ENCODE measurements around the gene ENAH.
A peak's percentile ranks its signal among the peaks of the same experiment; 100 is the strongest.
"Not testable (repeated sequence)": the region's sequence is repeated elsewhere in the genome, so short reads cannot be mapped to it uniquely, and the experiment has no call there.

The ENAH gene

GRCh38 chr1:225532240-225532944 is 120.5 kb downstream of the ENAH start:
- DNase-seq, result no peak

GRCh38 chr1:225529726-225530125 is 123.2 kb downstream of the ENAH start:
- DNase-seq, result no peak

- no peak for DNase-seq
These were observed 125.3 kb downstream of the ENAH start for GRCh38 chr1:225527575-225527974.

DNA sequence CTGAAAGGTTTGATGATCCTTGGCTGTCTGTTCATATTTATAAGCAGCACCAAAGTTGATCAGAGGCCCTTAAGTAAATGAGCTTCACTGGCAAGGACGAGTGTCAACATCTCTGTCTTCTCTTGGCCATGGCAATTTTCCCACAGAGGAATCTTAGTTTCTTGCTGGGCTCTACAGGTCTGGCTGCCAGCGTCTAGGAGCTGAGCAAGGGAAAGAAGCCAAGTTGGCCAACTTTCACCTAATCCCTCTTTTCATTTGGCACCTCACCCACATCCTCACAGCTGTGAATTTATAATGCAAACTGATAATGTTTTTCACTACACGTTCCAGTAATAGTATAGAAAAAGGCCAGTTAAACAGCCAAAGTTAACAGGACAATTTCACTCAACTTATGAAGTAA is 126.0 kb downstream of the ENAH start:
- peak in 3 of 56 donors; percentile 7 to 40 (median 14) for DNase-seq

GRCh38 chr1:225525377-225525776 is 127.5 kb downstream of the ENAH start:
- no peak for DNase-seq

DNA sequence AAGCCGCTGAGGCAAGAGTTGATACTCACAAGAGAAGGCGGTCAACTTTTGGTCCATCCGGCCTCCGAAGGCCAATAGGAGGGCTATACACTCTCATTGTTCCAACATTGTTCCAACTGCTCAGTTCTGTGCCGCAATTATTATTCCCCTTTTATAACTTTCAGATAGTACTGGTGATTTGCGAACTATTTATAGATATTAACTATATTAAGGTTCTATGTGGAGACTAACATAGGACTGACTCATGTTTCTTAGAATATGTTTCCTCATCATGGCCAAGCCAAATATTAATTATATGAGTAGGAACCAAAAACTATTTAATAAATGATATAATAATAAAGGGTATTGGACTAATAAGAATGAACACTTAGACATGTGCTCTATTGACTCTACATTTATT is 128.4 kb downstream of the ENAH start:
- no peak for DNase-seq

DNA sequence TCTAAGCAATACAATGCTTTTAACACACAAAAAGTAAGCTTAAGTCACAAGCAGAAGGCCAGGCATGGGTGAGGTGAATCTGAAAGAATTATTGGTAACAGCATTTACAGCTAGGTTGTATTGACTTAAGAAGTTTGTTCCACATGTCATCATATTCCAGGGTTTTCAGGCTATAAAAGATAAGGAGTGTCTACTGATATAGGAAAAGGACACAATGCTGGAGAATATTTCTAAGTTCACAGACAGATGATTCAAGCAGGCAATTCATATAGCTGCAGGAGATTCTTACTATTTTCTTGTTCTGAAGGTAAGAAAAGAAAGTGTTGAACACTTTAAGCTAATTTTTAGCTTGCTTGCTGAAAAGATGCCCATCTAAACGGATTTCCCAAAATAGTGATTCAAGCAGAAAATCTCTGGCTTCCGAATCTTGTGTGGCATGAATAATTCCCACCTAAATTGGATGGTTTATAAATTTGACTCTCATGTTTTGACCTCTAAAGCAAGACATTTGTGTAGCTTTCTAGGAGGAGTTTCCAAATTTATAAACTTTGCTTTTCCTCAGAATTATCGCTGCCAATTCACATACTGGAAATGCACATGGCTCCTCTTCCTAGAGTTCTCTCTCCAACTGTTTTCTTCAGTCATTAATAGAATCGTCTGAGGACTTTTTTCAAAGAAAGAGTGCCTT is 129.5 kb downstream of the ENAH start:
- no peak for DNase-seq

GRCh38 chr1:225522588-225523262 is 130.2 kb downstream of the ENAH start:
- no peak for DNase-seq

DNA sequence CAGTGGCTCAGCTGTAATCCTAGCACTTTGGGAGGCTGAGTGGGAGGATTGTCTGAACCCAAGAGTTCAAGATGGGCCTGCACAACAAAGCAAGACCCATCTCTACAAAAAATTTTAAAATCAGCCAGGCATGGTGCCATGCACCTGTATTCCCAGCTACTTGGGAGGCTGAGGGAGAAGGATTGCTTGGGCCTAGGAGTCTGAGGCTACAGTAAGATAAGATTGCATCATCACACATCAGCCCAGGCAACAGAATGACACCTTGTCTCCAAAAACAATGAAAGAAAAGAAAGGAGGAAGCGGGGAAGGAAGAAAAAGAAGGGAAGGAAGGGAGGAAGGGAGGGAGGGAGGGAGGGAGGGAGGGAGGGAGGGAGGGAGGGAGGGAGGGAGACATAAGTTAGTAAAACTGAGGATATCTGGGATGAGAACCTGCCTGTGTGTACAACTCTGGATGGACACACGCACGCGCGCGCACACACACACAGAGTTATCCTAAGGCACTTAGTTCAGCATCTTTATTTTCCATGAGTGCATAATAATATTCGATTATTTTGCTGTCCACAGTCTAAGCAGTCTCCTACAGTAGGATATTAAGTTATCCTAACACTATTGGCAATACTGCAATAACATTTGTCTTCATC is 132.2 kb downstream of the ENAH start:
- DNase-seq, result no peak

DNA sequence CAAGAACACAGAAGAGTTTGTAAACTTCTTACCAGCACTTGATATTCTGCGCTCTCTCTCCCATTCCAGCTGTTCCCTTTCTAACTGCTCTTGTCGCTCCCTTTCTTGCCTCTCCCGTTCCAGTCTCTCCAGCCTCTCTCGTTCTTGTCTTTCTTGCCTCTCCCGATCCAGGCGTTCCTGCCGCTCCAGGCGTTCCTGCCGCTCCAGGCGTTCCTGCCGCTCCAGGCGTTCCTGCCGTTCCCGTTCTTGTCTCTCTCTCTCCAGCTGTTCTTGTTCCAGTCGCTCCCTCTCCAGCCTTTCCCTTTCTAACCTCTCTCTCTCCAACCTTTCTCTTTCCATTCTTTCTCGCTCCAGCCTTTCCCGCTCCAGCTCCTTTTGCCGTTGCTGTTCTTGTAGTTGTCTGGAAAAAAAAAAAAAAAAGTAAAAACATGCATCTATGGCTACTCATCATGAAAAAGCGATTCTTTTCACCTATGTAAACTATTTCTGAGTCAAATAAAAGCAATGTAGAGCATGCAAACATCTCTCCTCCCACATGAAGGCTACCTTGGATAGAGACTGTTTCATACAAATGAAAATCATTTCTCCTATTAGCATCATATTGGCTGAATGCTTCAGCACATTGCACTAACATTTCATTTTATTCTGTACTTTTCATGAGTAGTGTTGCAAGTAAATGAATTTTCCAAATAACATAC is 133.6 kb downstream of the ENAH start:
- peak in 5 of 56 donors; percentile 13 to 30 (median 20) for DNase-seq

GRCh38 chr1:225517697-225518096 is 135.2 kb downstream of the ENAH start:
- DNase-seq, result peak in 5 of 56 donors; percentile 8 to 53 (median 14)

- DNase-seq, result peak in 2 of 56 donors; percentile 15 to 53
These were observed 135.7 kb downstream of the ENAH start for GRCh38 chr1:225517221-225517620.

- peak in 2 of 56 donors; percentile 13 to 14 for DNase-seq
These were observed 138.2 kb downstream of the ENAH start for GRCh38 chr1:225514671-225515081.

DNA sequence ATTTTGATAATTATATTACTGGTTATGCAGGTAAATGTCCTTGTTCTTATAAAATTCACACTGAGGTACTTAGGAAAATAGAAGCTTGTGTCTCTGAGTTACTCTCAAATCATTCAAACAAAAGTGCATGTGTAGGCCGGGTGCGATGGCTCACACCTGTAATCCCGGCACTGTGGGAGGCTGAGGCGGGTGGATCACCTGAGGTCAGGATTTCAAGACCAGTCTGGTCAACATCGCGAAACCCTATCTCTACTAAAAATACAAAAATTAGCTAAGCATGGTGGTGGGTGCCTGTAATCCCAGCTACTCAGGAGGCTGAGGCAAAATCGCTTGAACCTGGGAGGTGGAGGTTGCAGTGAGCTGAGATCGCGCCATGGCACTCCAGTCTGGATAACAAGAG is 139.3 kb downstream of the ENAH start:
- DNase-seq, result not testable (repeated sequence)

- no peak for DNase-seq
These were observed 141.0 kb downstream of the ENAH start for GRCh38 chr1:225511828-225512381.

DNA sequence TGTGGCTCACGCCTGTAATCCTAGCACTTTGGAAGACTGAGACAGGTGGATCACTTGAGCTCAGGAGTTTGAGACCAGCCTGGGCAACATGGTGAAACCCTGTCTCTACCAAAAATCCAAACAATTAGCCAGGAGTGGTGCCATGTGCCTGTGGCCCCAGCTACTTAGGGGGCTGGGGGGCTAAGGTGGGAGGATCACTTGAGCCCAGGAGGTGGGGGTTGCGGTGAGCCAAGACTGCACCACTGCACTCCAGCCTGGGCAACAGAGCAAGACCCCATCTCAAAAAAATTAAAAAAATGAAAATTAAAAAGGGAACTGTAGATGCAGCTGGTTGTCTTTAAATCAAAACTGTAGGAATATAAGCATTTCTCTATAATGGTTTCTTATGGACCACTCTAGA is 142.2 kb downstream of the ENAH start:
- DNase-seq, result not testable (repeated sequence)

GRCh38 chr1:225509770-225510169 is 143.2 kb downstream of the ENAH start:
- no peak for DNase-seq

GRCh38 chr1:225509376-225509707 is 143.6 kb downstream of the ENAH start:
- no peak for DNase-seq

GRCh38 chr1:225508538-225509375 is 144.2 kb downstream of the ENAH start:
- peak in 19 of 56 donors; percentile 15 to 79 (median 38) for DNase-seq

- no peak for DNase-seq
These were observed 146.2 kb downstream of the ENAH start for GRCh38 chr1:225506727-225507126.

Measured in amygdala (tissue), 56 donors.